GM12878 (cell line): ENCODE measurements around the gene HAPSTR1. TPM values are rescaled to one million over a fixed set of nuclear protein-coding genes. Genes with fewer than 3 reads are reported as not detected.

Source experiments
- ASH2L ChIP-seq: fragments of 300-600, 200-600 bp; sonication (generic); IDR thresholded peaks from 2 replicates; pipeline ENCODE4 v1.6.1; 2017; ENCODE audit warnings: low read depth, mild to moderate bottlenecking, borderline replicate concordance
- BCLAF1 ChIP-seq: fragments of 450-650 bp; IDR thresholded peaks from 2 replicates; pipeline ENCODE4 v1.6.1; 2017; ENCODE audit warnings: antibody characterized with exemption, mild to moderate bottlenecking, moderate library complexity
- CBX5 ChIP-seq: sonication (generic); IDR thresholded peaks from 2 replicates; pipeline ENCODE4 v1.6.1; 2016; ENCODE audit warnings: low read depth, moderate library complexity, mild to moderate bottlenecking, inconsistent platforms
- CHD1 ChIP-seq: IDR thresholded peaks from 2 replicates; pipeline ENCODE4 v1.6.1; 2012; ENCODE audit warnings: low read depth, low read length, improper control_type of control experiment
- CREB1 ChIP-seq: IDR thresholded peaks from 2 replicates; pipeline ENCODE4 v1.6.1; 2012; ENCODE audit warnings: low read depth, mild to moderate bottlenecking, inconsistent platforms
- CREM ChIP-seq: IDR thresholded peaks from 2 replicates; pipeline ENCODE4 v1.6.1; 2014; ENCODE audit warnings: antibody characterized with exemption, low read depth
- ESRRA ChIP-seq: IDR thresholded peaks from 2 replicates; pipeline ENCODE4 v1.6.1; 2012; ENCODE audit warnings: mild to moderate bottlenecking, low read length, improper control_type of control experiment
- HCFC1 ChIP-seq: fragments of 150-350 bp; IDR thresholded peaks from 2 replicates; pipeline ENCODE4 v1.6.1; 2014; ENCODE audit warnings: low read length
- HDAC6 ChIP-seq: fragments of 200-600 bp; sonication (generic); IDR thresholded peaks from one replicate; pipeline ENCODE4 v1.8.0; 2017; ENCODE audit warnings: antibody characterized with exemption; ENCODE audit not compliant: unreplicated experiment
- HSF1 ChIP-seq: fragments of 150-350 bp; IDR thresholded peaks from 2 replicates; pipeline ENCODE4 v1.6.1; 2014; ENCODE audit warnings: mild to moderate bottlenecking, low read depth, low read length
- JUND ChIP-seq: IDR thresholded peaks from 2 replicates; pipeline ENCODE4 v1.6.1; 2012; ENCODE audit warnings: low read depth, mild to moderate bottlenecking, low read length, improper control_type of control experiment, moderate library complexity
- MEF2B ChIP-seq: fragments of 450-650 bp; IDR thresholded peaks from 2 replicates; pipeline ENCODE4 v1.6.1; 2018; ENCODE audit warnings: mild to moderate bottlenecking, moderate library complexity; ENCODE audit not compliant: partially characterized antibody, poor library complexity, severe bottlenecking
- MTA2 ChIP-seq: fragments of 450-650 bp; IDR thresholded peaks from 2 replicates; pipeline ENCODE4 v1.6.1; 2016; ENCODE audit warnings: low read depth, mild to moderate bottlenecking, moderate library complexity
- NR2C2 ChIP-seq: IDR thresholded peaks from 2 replicates; pipeline ENCODE4 v1.6.1; 2011; ENCODE audit warnings: borderline replicate concordance, low read depth; ENCODE audit not compliant: control insufficient read depth, insufficient read length
- PAX8 ChIP-seq: fragments of 450-650 bp; IDR thresholded peaks from 2 replicates; pipeline ENCODE4 v1.6.1; 2017; ENCODE audit warnings: mild to moderate bottlenecking, moderate library complexity
- RBBP5 ChIP-seq: fragments of 200-600 bp; sonication (generic); conservative IDR thresholded peaks from 2 replicates; pipeline ENCODE4 v1.6.1; 2016
- SMC3 ChIP-seq: IDR thresholded peaks from 2 replicates; pipeline ENCODE4 v1.6.1; 2011; ENCODE audit warnings: low read length, improper control_type of control experiment, borderline replicate concordance
- SP1 ChIP-seq: IDR thresholded peaks from one replicate; pipeline ENCODE4 v1.6.1; 2011; ENCODE audit warnings: low read depth, low read length
- SRF ChIP-seq, 2 experiments: IDR thresholded peaks; 2 replicates each; pipeline ENCODE4 v1.6.1; 2011; ENCODE audit warnings: low read depth in 2 of 2, low read length in 2 of 2, mild to moderate bottlenecking in 1 of 2, moderate library complexity in 1 of 2
- STAT1 ChIP-seq: fragments of 450-650 bp; conservative IDR thresholded peaks from 2 replicates; pipeline ENCODE4 v1.6.1; 2014; ENCODE audit warnings: antibody characterized with exemption, mild to moderate bottlenecking
- STAT3 ChIP-seq: IDR thresholded peaks from 2 replicates; pipeline ENCODE4 v1.6.1; 2011; ENCODE audit warnings: low read depth, low read length, improper control_type of control experiment
- SUZ12 ChIP-seq: fragments of 200-600 bp; sonication (generic); IDR thresholded peaks from one replicate; pipeline ENCODE4 v1.6.1; 2018; ENCODE audit warnings: antibody characterized with exemption, mild to moderate bottlenecking; ENCODE audit not compliant: unreplicated experiment
- TAF1 ChIP-seq: IDR thresholded peaks from 2 replicates; pipeline ENCODE4 v1.6.1; 2011; ENCODE audit warnings: mild to moderate bottlenecking, low read depth, low read length, borderline replicate concordance
- ZBTB33 ChIP-seq: fragments of 450-650 bp; IDR thresholded peaks from 2 replicates; pipeline ENCODE4 v1.6.1; 2017; ENCODE audit warnings: mild to moderate bottlenecking
- ZNF207 ChIP-seq: fragments of 450-650 bp; IDR thresholded peaks from 2 replicates; pipeline ENCODE4 v1.6.1; 2014; ENCODE audit warnings: antibody characterized with exemption, mild to moderate bottlenecking, borderline replicate concordance
- polyA plus RNA-seq, 11 experiments: library from polyadenylated mRNA; depleted of rRNA in 4 of 11; unstranded in 6 of 11; stranded (reverse) in 5 of 11; fragments of >200 nt; fragmentation: Nextera tagmentation in 4 of 11; fragmentation: Illumina TruSeq in 1 of 11; extraction: Ambion mirVana in 4 of 11; extraction: Trizol in 1 of 11; gene quantifications; 1 replicate in 1 of 11; 2 replicates in 10 of 11; pipeline versions ENCODE4 v1.2.1 to v1.2.3, GENCODE V29; 2011 to 2016; ENCODE audit warnings: inconsistent platforms in 2 of 11, missing spikeins in 2 of 11, low read depth in 1 of 11
- total RNA-seq, 4 experiments: library from RNA; depleted of rRNA in 3 of 4; stranded (reverse); fragments of >200 nt in 3 of 4; fragmentation: Illumina TruSeq in 1 of 4; extraction: Trizol in 1 of 4; gene quantifications; 2 replicates each; pipeline versions ENCODE4 v1.2.1 to v1.2.3, GENCODE V29; 2013 to 2021

Gene HAPSTR1
- total and polyA plus RNA-seq, 10 of the 15 experiments (the other 5 are each of a cell fraction or from before 2014, with no cell fraction given), result 8.7 to 52.5 (median 23.1) TPM

- TF ChIP-seq HSF1 (no peak), HDAC6 (no peak), JUND (peak; percentile 60; the same call in 1 of the 2 replicates), TAF1 (peak; percentile 98), SMC3 (no peak), ESRRA (no peak), BCLAF1 (no peak), SP1 (peak; percentile 95), ZNF207 (no peak), STAT1 (no peak), CHD1 (no peak; the same call in 1 of the 2 replicates), CREM (peak; percentile 85), SRF (IDR thresholded peaks at IDR 0.05; ENCODE audit: low read depth in 2 of 2, low read length in 2 of 2) (peak; percentile 84 to 92; a peak in 3 of 4 replicates), CBX5 (no peak), ASH2L (no peak), ZBTB33 (no peak), MTA2 (peak; percentile 38), STAT3 (no peak), MEF2B (no peak), HCFC1 (no peak), NR2C2 (no peak), PAX8 (no peak), SUZ12 (no peak), CREB1 (peak; percentile 92), RBBP5 (no peak)
These were observed at the start of gene HAPSTR1 (continued) for GRCh38 chr16:9090960-9091866.
